Mucosa of stomach (tissue), 1 donor: ENCODE data around the gene TRIM29.

ENCODE experiments used
- H3K27me3 ChIP-seq: one replicate; pipeline ENCODE4 v1.7.0; 2013; ENCODE audit warnings: mild to moderate bottlenecking, low read length; ENCODE audit not compliant: control insufficient read depth, insufficient read depth
- H3K36me3 ChIP-seq: one replicate; pipeline ENCODE4 v1.7.0; 2013; ENCODE audit warnings: low read length; ENCODE audit not compliant: control insufficient read depth, insufficient read depth
- H3K4me1 ChIP-seq: one replicate; pipeline ENCODE4 v1.7.0; 2013; ENCODE audit warnings: mild to moderate bottlenecking, low read length; ENCODE audit not compliant: control insufficient read depth, insufficient read depth
- H3K4me3 ChIP-seq: one replicate; pipeline ENCODE4 v1.7.0; 2013; ENCODE audit warnings: low read length
- H3K9ac ChIP-seq: one replicate; pipeline ENCODE4 v1.7.0; 2013; ENCODE audit warnings: mild to moderate bottlenecking, low read length, moderate library complexity
- H3K9me3 ChIP-seq: one replicate; pipeline ENCODE4 v1.7.0; 2013; ENCODE audit warnings: mild to moderate bottlenecking, low read length, moderate library complexity; ENCODE audit not compliant: control insufficient read depth
- donor health status: Pancreatic carcinoma.

The TRIM29 gene

DNA sequence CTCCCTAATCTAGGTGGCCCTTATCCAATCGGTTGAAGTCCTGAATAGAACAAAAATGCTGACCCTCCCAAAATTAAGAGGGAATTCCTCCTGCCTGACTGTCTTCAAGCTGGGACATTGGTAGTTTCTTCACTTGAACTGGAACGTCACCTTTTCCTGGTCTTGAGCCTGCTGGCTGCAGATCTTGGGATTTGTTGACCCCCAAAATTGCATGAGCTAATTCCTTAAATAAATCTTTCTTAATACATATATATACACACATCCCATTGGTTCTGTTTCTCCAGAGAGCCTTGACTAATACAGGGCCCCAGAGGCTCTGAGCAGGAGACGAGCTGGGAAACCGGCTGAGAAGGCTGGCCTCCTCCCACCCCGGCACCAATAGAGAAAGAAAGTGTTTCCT lies 46.2 kb downstream of the TRIM29 start:
- H3K4me1 ChIP-seq: no peaks in the 10 kb centered on the region
- H3K36me3 ChIP-seq: no peaks in the 10 kb centered on the region
- H3K4me3 ChIP-seq: no peak overlapping the region
- H3K9ac ChIP-seq: no peak overlapping the region
- no peaks in the 10 kb centered on the region for H3K9me3 ChIP-seq
- H3K27me3 ChIP-seq: no peaks in the 10 kb centered on the region

- no peaks in the 10 kb centered on the region for H3K9me3 ChIP-seq
- H3K4me1 ChIP-seq: no peaks in the 10 kb centered on the region
- H3K36me3 ChIP-seq: no peaks in the 10 kb centered on the region
- H3K9ac ChIP-seq: no peak overlapping the region
- no peak overlapping the region for H3K4me3 ChIP-seq
- H3K27me3 ChIP-seq: no peaks in the 10 kb centered on the region
Observed at GRCh38 chr11:120091121-120091520, 46.8 kb downstream of the TRIM29 start.

DNA sequence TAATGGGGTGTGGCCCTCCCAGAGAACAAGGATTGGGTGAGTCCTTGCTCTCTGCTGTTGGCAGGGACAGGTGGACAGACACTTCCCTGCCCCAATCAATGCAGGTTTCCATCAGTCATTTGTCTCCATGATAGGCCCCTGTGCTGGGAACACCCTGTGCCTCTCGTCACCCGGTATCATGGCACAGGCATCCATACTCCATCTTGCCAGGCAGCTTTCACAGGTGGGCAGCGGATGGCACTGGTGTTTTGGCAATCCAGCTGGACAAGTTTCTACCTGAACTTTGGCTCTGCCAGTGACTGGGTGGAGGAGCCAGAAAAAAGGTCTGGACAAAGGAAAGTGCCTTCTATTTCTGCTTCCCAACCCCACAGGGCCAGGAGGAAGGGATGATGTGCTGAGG lies 47.5 kb downstream of the TRIM29 start:
- no peaks in the 10 kb centered on the region for H3K4me1 ChIP-seq
- H3K36me3 ChIP-seq: no peaks in the 10 kb centered on the region
- H3K9ac ChIP-seq: no peak overlapping the region
- H3K27me3 ChIP-seq: no peaks in the 10 kb centered on the region
- H3K9me3 ChIP-seq: no peaks in the 10 kb centered on the region
- H3K4me3 ChIP-seq: no peak overlapping the region

GRCh38 chr11:120089036-120090001 lies 48.6 kb downstream of the TRIM29 start:
- no peak overlapping the region for H3K9ac ChIP-seq
- no peaks in the 10 kb centered on the region for H3K36me3 ChIP-seq
- H3K4me3 ChIP-seq: no peak overlapping the region
- no peaks in the 10 kb centered on the region for H3K9me3 ChIP-seq
- H3K27me3 ChIP-seq: no peaks in the 10 kb centered on the region
- no peaks in the 10 kb centered on the region for H3K4me1 ChIP-seq

DNA sequence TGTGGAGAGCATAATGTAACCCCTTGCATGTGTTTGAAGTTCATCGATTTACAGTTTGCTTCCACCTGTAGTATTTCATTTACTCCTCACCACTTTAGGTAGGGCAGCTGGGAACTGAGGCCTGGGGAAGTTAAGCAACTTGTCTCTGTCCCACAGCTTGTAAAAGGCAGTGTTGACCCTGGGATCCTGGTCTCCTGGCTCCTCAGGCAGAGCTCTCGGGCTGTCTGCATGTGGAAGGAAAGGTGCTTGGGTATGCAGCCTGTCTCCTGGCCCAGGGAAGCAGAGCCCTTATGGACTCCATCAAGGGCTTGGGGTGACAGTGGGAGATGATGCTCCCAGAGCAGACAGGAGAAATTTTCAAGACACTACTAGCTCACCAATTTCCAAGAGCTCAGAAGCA lies 49.9 kb downstream of the TRIM29 start:
- H3K4me3 ChIP-seq: no peak overlapping the region
- H3K9me3 ChIP-seq: no peaks in the 10 kb centered on the region
- H3K27me3 ChIP-seq: no peaks in the 10 kb centered on the region
- H3K36me3 ChIP-seq: no peaks in the 10 kb centered on the region
- H3K9ac ChIP-seq: no peak overlapping the region
- H3K4me1 ChIP-seq: no peaks in the 10 kb centered on the region

- H3K4me1 ChIP-seq: no peaks in the 10 kb centered on the region
- H3K9ac ChIP-seq: no peak overlapping the region
- H3K4me3 ChIP-seq: no peak overlapping the region
- no peaks in the 10 kb centered on the region for H3K27me3 ChIP-seq
- no peaks in the 10 kb centered on the region for H3K36me3 ChIP-seq
- no peaks in the 10 kb centered on the region for H3K9me3 ChIP-seq
Observed at GRCh38 chr11:120086651-120087050, 51.3 kb downstream of the TRIM29 start.

DNA sequence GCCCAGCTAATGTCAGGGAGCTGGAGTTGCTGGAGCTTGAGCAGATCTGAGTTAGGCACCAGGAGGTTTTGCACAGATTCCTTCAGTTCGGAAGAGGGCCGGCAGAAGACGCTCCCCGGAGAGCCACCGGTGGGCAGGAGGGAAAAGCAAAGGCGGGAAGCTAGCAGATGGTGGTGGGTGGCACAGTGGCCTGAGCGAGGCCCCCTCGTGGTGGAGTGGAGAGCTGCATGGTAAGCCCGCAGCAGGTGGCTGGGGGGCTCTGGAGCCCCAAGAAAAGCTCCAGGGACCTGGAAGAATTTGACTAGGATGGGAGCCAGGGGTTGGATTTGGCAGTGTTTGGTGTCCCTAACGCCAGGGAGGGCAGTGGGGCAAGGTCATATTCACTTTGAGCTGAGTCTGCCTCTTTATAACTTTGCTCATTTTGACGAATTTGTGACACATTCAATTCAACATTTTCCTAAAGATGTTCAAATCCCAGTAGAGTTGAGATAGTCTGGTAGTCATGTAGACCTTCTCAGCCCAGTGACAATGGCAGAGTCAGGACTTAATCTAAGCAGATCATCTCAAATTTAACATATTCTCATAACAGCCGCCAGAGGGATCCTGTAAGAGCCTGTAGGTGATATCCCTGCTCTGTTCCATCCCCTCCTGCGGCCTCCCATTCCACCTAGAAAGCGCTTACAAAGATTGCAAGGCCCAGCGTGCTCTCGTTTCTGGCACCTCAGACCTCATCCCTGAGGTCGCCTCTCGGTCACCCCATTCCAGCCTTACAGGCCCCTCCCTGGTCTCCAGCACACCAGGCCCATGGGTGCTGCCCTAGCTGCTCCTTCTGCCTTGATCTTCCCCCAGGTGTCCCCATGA lies 57.9 kb downstream of the TRIM29 start:
- no peaks in the 10 kb centered on the region for H3K4me1 ChIP-seq
- no peaks in the 10 kb centered on the region for H3K9me3 ChIP-seq
- no peak overlapping the region for H3K4me3 ChIP-seq
- H3K36me3 ChIP-seq: no peaks in the 10 kb centered on the region
- H3K9ac ChIP-seq: no peak overlapping the region
- peaks cover 3% of the 10 kb centered on the region for H3K27me3 ChIP-seq

- no peak overlapping the region for H3K9ac ChIP-seq
- H3K4me3 ChIP-seq: no peak overlapping the region
Observed at GRCh38 chr11:120078397-120078796, 59.5 kb downstream of the TRIM29 start.

DNA sequence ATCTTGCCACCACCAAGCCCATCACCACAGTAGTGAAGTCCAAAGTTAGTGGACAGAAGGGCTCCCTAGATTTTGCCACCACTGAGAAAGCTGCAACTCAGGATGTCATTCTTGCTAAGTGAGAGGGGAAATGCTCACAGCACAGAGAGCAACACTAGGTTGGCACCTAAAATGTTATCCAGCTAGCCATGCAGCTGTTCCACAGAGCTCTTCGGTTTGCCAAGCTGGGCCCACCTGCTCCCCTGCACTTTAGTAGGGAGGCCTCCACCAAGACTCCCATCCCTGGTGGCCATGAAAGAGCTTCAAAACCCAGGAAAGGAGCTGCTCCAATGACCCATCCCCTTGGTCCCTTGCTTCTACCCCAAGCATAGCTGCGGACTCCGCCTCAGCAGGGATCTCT lies 63.8 kb downstream of the TRIM29 start:
- H3K9ac ChIP-seq: no peak overlapping the region
- no peaks in the 10 kb centered on the region for H3K9me3 ChIP-seq
- peaks cover 3% of the 10 kb centered on the region for H3K27me3 ChIP-seq
- H3K4me3 ChIP-seq: no peak overlapping the region
- no peaks in the 10 kb centered on the region for H3K4me1 ChIP-seq
- H3K36me3 ChIP-seq: no peaks in the 10 kb centered on the region

More at GRCh38 chr11:120078397-120078796, 59.5 kb downstream of the TRIM29 start:
- Histone ChIP-seq H3K36me3 (no peaks in the 10 kb centered on the region), H3K9me3 (no peaks in the 10 kb centered on the region), H3K27me3 (peaks cover 3% of the 10 kb centered on the region), H3K4me1 (no peaks in the 10 kb centered on the region)

- no peaks in the 10 kb centered on the region for H3K36me3 ChIP-seq
- no peak overlapping the region for H3K4me3 ChIP-seq
- no peaks in the 10 kb centered on the region for H3K4me1 ChIP-seq
- peaks cover 4% of the 10 kb centered on the region for H3K27me3 ChIP-seq
- H3K9ac ChIP-seq: no peak overlapping the region
- H3K9me3 ChIP-seq: no peaks in the 10 kb centered on the region
Observed at GRCh38 chr11:120073196-120073595, 64.7 kb downstream of the TRIM29 start.

GRCh38 chr11:120068114-120068573 lies 69.8 kb downstream of the TRIM29 start:
- Histone ChIP-seq H3K4me1 (no peaks in the 10 kb centered on the region), H3K9me3 (no peaks in the 10 kb centered on the region), H3K4me3 (no peak overlapping the region), H3K36me3 (no peaks in the 10 kb centered on the region), H3K27me3 (peaks cover 9% of the 10 kb centered on the region), H3K9ac (no peak overlapping the region)
